Nephron (organoid): Measurements from ENCODE around the gene LILRB1.

Experiments
- H3K27ac Mint-ChIP-seq, 3 experiments: 2 replicates each; pipeline ENCODE4 v1.8.0; 2020; ENCODE audit warnings: mixed read lengths in 3 of 3, mild to moderate bottlenecking in 2 of 3, moderate library complexity in 1 of 3
- H3K27me3 Mint-ChIP-seq: 2 replicates; pipeline ENCODE4 v1.8.0; 2021; ENCODE audit warnings: low read depth, mild to moderate bottlenecking, moderate library complexity, mixed read lengths
- H3K36me3 Mint-ChIP-seq: 2 replicates; pipeline ENCODE4 v1.8.0; 2020; ENCODE audit warnings: low read depth, mixed read lengths
- H3K4me1 Mint-ChIP-seq: 2 replicates; pipeline ENCODE4 v1.8.0; 2020; ENCODE audit warnings: mixed read lengths
- H3K4me3 Mint-ChIP-seq, 3 experiments: 2 replicates each; pipeline ENCODE4 v1.8.0; 2020; ENCODE audit warnings: mild to moderate bottlenecking in 3 of 3, mixed read lengths in 3 of 3, moderate library complexity in 2 of 3
- H3K9me3 Mint-ChIP-seq: 2 replicates; pipeline ENCODE4 v1.8.0; 2020; ENCODE audit warnings: mixed read lengths
- TF ChIP-seq, protein P1 (sequence below), 3 experiments: fragments of 200-600 bp; sonication (generic); IDR thresholded peaks; one replicate each; pipeline ENCODE4 v1.5.0; 2021; ENCODE audit warnings: antibody characterized with exemption in 3 of 3; ENCODE audit not compliant: unreplicated experiment in 3 of 3

LILRB1 gene

DNA sequence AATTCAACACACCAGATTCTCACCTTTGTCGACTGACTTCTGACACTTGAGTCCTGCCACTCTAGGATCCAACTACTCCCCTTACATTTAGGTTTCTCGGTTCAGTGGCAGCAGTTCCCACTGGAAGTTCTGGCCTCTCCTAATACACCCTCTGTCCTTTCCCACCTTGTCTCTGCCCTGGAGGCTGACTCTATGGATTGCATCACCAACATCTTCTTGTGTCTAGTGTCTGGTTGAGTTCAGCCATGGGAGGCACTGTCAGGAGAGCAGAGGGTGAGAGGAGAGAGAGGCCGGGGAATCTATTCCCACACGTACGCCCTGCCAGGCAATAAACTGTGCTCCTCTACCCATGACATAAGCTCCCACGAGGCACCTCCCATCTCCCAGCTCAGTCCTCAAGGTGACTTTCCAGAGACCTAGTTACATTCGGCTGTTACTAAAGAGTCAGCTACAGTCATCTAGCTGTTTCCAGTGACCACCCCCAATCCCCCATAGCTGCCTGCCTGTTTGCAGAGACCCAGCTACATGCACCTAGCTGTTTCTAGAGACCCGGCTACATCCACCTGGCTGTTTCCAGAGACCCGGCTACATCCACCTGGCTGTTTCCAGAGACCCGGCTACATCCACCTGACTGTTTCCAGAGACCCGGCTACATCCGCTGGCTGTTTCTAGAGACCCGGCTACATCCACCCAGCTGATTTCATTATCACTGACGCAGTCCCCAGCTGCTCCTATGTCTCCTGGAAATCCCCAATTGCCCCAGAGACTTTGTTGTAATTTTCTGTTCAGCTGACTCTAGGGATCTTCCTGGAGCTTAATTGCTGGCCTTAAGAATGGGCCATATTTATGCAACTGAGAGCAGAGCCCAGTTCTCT lies 24.4 kb downstream of the LILRB1 start:
- no peaks in the 10 kb centered on the region for H3K4me1 Mint-ChIP-seq
- peaks cover 9% of the 10 kb centered on the region for H3K36me3 Mint-ChIP-seq
- TF ChIP-seq, protein P1, sequence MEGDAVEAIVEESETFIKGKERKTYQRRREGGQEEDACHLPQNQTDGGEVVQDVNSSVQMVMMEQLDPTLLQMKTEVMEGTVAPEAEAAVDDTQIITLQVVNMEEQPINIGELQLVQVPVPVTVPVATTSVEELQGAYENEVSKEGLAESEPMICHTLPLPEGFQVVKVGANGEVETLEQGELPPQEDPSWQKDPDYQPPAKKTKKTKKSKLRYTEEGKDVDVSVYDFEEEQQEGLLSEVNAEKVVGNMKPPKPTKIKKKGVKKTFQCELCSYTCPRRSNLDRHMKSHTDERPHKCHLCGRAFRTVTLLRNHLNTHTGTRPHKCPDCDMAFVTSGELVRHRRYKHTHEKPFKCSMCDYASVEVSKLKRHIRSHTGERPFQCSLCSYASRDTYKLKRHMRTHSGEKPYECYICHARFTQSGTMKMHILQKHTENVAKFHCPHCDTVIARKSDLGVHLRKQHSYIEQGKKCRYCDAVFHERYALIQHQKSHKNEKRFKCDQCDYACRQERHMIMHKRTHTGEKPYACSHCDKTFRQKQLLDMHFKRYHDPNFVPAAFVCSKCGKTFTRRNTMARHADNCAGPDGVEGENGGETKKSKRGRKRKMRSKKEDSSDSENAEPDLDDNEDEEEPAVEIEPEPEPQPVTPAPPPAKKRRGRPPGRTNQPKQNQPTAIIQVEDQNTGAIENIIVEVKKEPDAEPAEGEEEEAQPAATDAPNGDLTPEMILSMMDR (IDR thresholded peaks at IDR 0.05; ENCODE audit: unreplicated experiment in 3 of 3), result no peak
- no peaks in the 10 kb centered on the region for H3K27me3 Mint-ChIP-seq
- peaks cover 36% of the 10 kb centered on the region for H3K9me3 Mint-ChIP-seq
- no peak overlapping the region for H3K4me3 Mint-ChIP-seq
- no peak overlapping the region for H3K27ac Mint-ChIP-seq

DNA sequence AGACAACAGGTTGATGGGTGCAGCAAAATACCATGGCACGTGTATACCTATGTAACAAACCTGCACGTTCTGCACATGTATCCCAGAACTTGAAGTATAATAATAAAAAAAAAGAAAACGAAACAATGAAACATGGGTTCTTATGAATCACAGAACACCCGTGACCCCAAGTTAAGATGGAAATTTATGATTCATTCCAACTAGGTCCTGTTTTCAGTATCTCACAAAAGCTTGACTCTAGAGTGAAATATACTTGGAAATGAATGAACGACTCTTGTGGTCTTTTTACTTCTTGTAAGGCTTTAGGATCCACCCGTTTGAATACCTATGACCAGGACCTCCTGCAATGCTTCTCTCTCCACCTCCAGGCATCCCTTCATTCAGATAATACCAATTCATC lies 29.0 kb downstream of the LILRB1 start:
- peaks cover 43% of the 10 kb centered on the region for H3K9me3 Mint-ChIP-seq
- H3K36me3 Mint-ChIP-seq, result peaks cover 17% of the 10 kb centered on the region
- no peaks in the 10 kb centered on the region for H3K4me1 Mint-ChIP-seq
- H3K27me3 Mint-ChIP-seq, result no peaks in the 10 kb centered on the region
- no peak overlapping the region for H3K4me3 Mint-ChIP-seq
- TF ChIP-seq, protein P1 (IDR thresholded peaks at IDR 0.05; ENCODE audit: unreplicated experiment in 3 of 3), result no peak
- no peak overlapping the region for H3K27ac Mint-ChIP-seq

DNA sequence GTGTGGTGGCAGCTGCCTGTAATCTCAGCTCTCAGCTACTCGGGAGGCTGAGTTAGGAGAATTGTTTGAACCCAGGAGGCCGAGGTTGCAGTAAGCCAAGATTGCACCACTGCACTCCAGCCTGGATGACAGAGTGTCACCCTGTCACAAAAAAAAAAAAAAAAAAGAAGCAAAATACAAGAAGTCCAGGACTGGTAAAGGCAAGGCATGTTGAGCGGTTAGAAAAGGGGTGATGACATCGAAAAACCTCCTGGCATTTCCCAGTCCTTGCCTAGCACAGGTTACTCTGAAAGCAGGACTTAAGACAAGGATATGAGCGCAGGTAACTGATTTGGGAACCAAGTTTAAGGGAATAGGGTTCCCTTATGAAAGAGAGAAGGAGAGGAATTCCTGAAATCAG lies 30.0 kb downstream of the LILRB1 start:
- Mint-ChIP-seq H3K4me3 (no peak overlapping the region), H3K27me3 (no peaks in the 10 kb centered on the region), H3K9me3 (peaks cover 38% of the 10 kb centered on the region), H3K36me3 (peaks cover 17% of the 10 kb centered on the region), H3K4me1 (no peaks in the 10 kb centered on the region), H3K27ac (no peak overlapping the region)
- TF ChIP-seq, protein P1 (IDR thresholded peaks at IDR 0.05; ENCODE audit: unreplicated experiment in 3 of 3), result no peak

DNA sequence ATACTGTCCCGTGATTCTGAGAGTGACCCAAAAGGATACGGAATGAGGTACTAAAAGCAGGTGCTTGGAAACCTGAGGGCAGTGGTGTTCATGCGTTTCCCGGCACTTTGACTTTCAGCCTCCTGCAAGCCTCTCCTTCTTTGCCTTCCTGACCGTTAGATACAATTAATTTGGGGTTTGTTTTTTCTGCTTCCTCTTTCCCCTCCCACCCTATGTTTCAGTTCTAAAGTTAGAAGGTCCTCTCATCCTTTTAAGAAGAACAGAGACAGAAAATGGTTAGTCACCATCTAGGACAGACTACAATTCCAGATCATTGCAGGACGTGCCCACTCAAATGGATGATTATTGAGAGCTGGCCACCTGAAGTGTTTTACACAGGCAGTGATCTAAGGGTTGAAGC lies 30.7 kb downstream of the LILRB1 start:
- TF ChIP-seq, protein P1 (IDR thresholded peaks at IDR 0.05; ENCODE audit: unreplicated experiment in 3 of 3), result no peak
- peaks cover 17% of the 10 kb centered on the region for H3K36me3 Mint-ChIP-seq
- H3K4me3 Mint-ChIP-seq, result no peak overlapping the region
- H3K9me3 Mint-ChIP-seq, result peaks cover 43% of the 10 kb centered on the region
- H3K27ac Mint-ChIP-seq, result no peak overlapping the region
- H3K27me3 Mint-ChIP-seq, result no peaks in the 10 kb centered on the region
- no peaks in the 10 kb centered on the region for H3K4me1 Mint-ChIP-seq

DNA sequence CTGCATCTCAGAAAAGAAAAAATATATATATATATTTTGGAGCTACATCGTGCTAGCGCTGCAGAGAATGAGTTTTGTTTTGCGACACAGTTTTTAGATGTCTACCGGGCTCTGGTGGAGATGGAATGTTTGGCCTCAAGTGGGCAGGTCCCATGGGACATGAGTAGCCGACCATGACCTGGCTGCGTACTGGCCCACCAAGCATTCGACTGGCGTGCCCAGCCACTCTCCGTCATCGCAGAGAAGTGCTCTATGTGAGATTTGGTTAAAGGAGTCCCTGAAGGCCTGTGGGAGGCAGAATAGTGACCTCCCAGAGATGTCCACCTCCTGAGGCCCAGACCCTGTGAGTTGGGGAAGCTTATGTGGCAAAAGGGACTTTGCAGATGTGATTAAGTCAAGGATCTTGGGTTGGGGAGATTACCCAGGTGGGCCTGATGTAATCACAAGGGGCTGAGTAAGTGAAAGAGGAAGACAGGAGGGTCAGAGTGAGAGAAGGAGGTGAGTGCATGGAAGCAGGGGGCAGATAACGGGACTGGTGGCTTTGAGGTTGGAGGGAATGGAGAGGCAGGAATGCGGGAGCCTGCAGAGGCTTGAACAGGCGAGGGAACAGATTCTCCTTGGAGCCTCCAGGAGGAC lies 31.7 kb downstream of the LILRB1 start:
- H3K27ac Mint-ChIP-seq, result no peak overlapping the region
- peaks cover 17% of the 10 kb centered on the region for H3K36me3 Mint-ChIP-seq
- TF ChIP-seq, protein P1 (IDR thresholded peaks at IDR 0.05; ENCODE audit: unreplicated experiment in 3 of 3), result no peak
- no peaks in the 10 kb centered on the region for H3K4me1 Mint-ChIP-seq
- H3K27me3 Mint-ChIP-seq, result no peaks in the 10 kb centered on the region
- H3K9me3 Mint-ChIP-seq, result peaks cover 44% of the 10 kb centered on the region
- H3K4me3 Mint-ChIP-seq, result no peak overlapping the region
